Peyer's patch (tissue), 4 donors: Measurements from ENCODE around the gene CHRM5. TPM values are rescaled to one million over a fixed set of nuclear protein-coding genes. Genes with fewer than 3 reads are reported as not detected.
A peak's percentile ranks its signal among the peaks of the same experiment; 100 is the strongest.
"Not testable (repeated sequence)": the region's sequence is repeated elsewhere in the genome, so short reads cannot be mapped to it uniquely, and the experiment has no call there.

ENCODE experiments used
- DNase-seq, 3 donors: peaks; one replicate each; pipeline ENCODE4 v3.0.0-alpha.2; 2017 to 2019
- H3K27ac ChIP-seq, 4 donors: fragments of 200-600 bp; sonication (generic); one replicate each; pipeline ENCODE4 v1.5.1; 2016 to 2019
- H3K27me3 ChIP-seq, 2 donors: fragments of 200-600 bp; sonication (generic); one replicate each; pipeline ENCODE4 v1.5.1; 2019
- H3K36me3 ChIP-seq, 3 donors: fragments of 200-600 bp; sonication (generic); one replicate each; pipeline ENCODE4 v1.5.1; 2016 to 2019
- H3K4me1 ChIP-seq, 4 donors: fragments of 200-600 bp; sonication (generic); one replicate each; pipeline ENCODE4 v1.5.1; 2016 to 2019
- H3K4me3 ChIP-seq, 4 donors: fragments of 200-600 bp; sonication (generic); 1 replicate in 3 of 4; 2 replicates in 1 of 4; pipeline ENCODE4 v1.5.1; 2016 to 2019; ENCODE audit warnings: mild to moderate bottlenecking in 1 of 4
- H3K9me3 ChIP-seq, 4 donors: fragments of 200-600 bp; sonication (generic); one replicate each; pipeline ENCODE4 v1.5.1; 2016 to 2019; ENCODE audit warnings: mild to moderate bottlenecking in 1 of 4
- CTCF ChIP-seq, 6 experiments: fragments of 450-650 bp in 4 of 6; fragments of 200-600 bp in 2 of 6; sonication (generic) in 1 of 6; IDR thresholded peaks; one replicate each; pipeline ENCODE4 v1.5.1; 2017 to 2019; ENCODE audit warnings: antibody characterized with exemption in 6 of 6, mild to moderate bottlenecking in 3 of 6, moderate library complexity in 1 of 6
- POLR2A ChIP-seq, 2 donors: fragments of 450-650 bp; IDR thresholded peaks; one replicate each; pipeline ENCODE4 v1.5.1; 2017; ENCODE audit warnings: antibody characterized with exemption in 2 of 2, mild to moderate bottlenecking in 2 of 2, moderate library complexity in 2 of 2
- total RNA-seq, 4 donors: library from RNA; depleted of rRNA; stranded (reverse); fragments of >200 nt; gene quantifications; one replicate each; pipeline ENCODE4 v1.1.0, GENCODE V29; 2016

The CHRM5 gene
- total RNA-seq, 4 donors from 2014 or later = not detected

DNA sequence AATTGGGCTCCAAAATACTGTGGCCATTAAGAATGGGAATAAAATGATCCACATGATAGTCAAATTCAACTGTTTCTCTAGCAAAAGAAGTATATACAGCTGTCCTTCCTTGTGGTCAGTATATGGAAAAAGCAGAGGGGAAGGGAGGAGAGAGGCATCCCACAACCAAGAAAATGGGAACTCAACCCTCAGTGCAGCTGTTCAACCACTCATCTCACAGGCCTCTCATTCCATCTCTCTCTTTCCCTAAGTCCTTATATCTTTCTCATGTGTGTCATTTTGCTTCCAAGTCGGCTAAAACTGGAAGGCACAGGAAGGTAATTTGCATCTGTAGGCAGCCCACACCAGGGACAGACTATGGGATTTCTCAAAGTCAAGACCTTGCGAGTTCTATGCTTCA, 43.2 kb downstream of the CHRM5 start:
- Histone ChIP-seq H3K36me3 (no peaks in the 10 kb centered on the region), H3K27me3 (no peaks in the 10 kb centered on the region), H3K4me1 (no peaks in the 10 kb centered on the region), H3K9me3 (no peaks in the 10 kb centered on the region), H3K27ac (no peak overlapping the region), H3K4me3 (no peak overlapping the region)
- no peak for TF ChIP-seq POLR2A (IDR thresholded peaks at IDR 0.05)
- no peak for TF ChIP-seq CTCF (IDR thresholded peaks at IDR 0.05)
- no peak for DNase-seq

GRCh38 chr15:34012461-34013028, 44.2 kb downstream of the CHRM5 start:
- no peaks in the 10 kb centered on the region for H3K36me3 ChIP-seq
- H3K4me3 ChIP-seq = no peak overlapping the region
- H3K9me3 ChIP-seq = no peaks in the 10 kb centered on the region
- DNase-seq = no peak
- no peaks in the 10 kb centered on the region for H3K27me3 ChIP-seq
- TF ChIP-seq CTCF (IDR thresholded peaks at IDR 0.05) (no peak), POLR2A (IDR thresholded peaks at IDR 0.05) (no peak)
- no peaks in the 10 kb centered on the region for H3K4me1 ChIP-seq
- no peak overlapping the region for H3K27ac ChIP-seq

DNA sequence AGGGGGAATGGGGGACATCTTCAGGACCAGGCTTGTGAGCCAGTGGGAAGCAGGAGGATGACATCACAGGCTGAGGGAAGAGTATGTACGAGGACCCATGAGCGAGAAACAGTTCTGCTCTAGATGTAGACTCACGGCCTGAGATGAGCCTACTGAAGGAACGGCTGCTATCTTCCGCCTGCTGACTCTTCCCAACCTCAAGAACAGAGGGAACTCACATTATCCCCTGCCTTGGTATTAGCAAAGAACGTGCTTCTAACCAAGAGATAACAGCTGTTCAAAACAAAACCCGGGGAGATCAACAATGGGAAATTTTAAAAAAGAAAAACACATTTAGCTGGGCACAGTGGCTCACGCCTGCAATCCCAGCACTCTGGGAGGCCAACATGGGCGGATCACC, 45.4 kb downstream of the CHRM5 start:
- Histone ChIP-seq H3K36me3 (no peaks in the 10 kb centered on the region), H3K9me3 (no peaks in the 10 kb centered on the region), H3K27ac (no peak overlapping the region), H3K27me3 (no peaks in the 10 kb centered on the region), H3K4me1 (no peaks in the 10 kb centered on the region), H3K4me3 (no peak overlapping the region)
- DNase-seq = no peak
- TF ChIP-seq CTCF (IDR thresholded peaks at IDR 0.05) (no peak), POLR2A (IDR thresholded peaks at IDR 0.05) (no peak)

- no peak for TF ChIP-seq POLR2A (IDR thresholded peaks at IDR 0.05)
- TF ChIP-seq CTCF (IDR thresholded peaks at IDR 0.05) = no peak
- H3K4me3 ChIP-seq = no peak overlapping the region
Measured at GRCh38 chr15:34014556-34014955, 46.3 kb downstream of the CHRM5 start.

GRCh38 chr15:34018021-34018645, 49.8 kb downstream of the CHRM5 start:
- Histone ChIP-seq H3K27me3 (no peaks in the 10 kb centered on the region), H3K9me3 (no peaks in the 10 kb centered on the region), H3K36me3 (no peaks in the 10 kb centered on the region), H3K27ac (no peak overlapping the region), H3K4me3 (no peak overlapping the region), H3K4me1 (no peaks in the 10 kb centered on the region)
- peak in 2 of 3 donors; percentile 28 to 83 for DNase-seq
- no peak for TF ChIP-seq POLR2A (IDR thresholded peaks at IDR 0.05)
- no peak for TF ChIP-seq CTCF (IDR thresholded peaks at IDR 0.05)

More at GRCh38 chr15:34014556-34014955, 46.3 kb downstream of the CHRM5 start:
- Histone ChIP-seq H3K4me1 (no peaks in the 10 kb centered on the region), H3K27ac (no peak overlapping the region), H3K36me3 (no peaks in the 10 kb centered on the region), H3K9me3 (no peaks in the 10 kb centered on the region), H3K27me3 (no peaks in the 10 kb centered on the region)
- no peak for DNase-seq

DNA sequence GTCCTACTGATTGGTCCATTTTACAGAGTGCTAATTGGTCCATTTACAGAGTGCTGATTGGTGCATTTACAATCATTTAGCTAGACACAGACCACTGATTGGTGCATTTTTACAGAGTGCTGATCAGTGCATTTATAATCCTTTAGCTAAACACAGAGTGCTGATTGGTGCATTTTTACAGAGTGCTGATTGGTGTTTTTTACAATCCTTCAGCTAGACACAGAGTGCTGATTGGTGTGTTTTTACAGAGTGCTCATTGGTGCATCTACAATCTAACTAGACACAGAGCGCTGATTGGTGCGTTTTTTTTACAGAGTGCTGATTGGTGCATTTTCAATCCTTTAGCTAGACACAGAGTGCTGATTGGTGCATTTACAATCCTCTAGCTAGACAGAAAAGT, 50.4 kb downstream of the CHRM5 start:
- H3K36me3 ChIP-seq, H3K27me3 ChIP-seq, H3K9me3 ChIP-seq, H3K4me3 ChIP-seq, H3K27ac ChIP-seq, H3K4me1 ChIP-seq, DNase-seq: not testable (repeated sequence)
